Osteocyte (in vitro differentiated cells): ENCODE measurements around the gene MPP1. TPM values are rescaled to one million over a fixed set of nuclear protein-coding genes. Genes with fewer than 3 reads are reported as not detected.
A peak's percentile ranks its signal among the peaks of the same experiment; 100 is the strongest.

ENCODE experiments used
- DNase-seq: peaks from one replicate; pipeline ENCODE4 v3.0.0; 2021; ENCODE audit warnings: mixed read lengths; ENCODE audit not compliant: unreplicated experiment; ENCODE audit errors: extremely low spot score
- H3K27ac Mint-ChIP-seq: one replicate; pipeline ENCODE4 v1.8.0; 2021; ENCODE audit warnings: mild to moderate bottlenecking, mixed read lengths; ENCODE audit not compliant: unreplicated experiment
- H3K27me3 Mint-ChIP-seq: one replicate; pipeline ENCODE4 v1.8.0; 2021; ENCODE audit warnings: mixed read lengths; ENCODE audit not compliant: unreplicated experiment
- H3K36me3 Mint-ChIP-seq: one replicate; pipeline ENCODE4 v1.8.0; 2021; ENCODE audit warnings: mixed read lengths; ENCODE audit not compliant: unreplicated experiment
- H3K4me1 Mint-ChIP-seq: one replicate; pipeline ENCODE4 v1.8.0; 2021; ENCODE audit warnings: mixed read lengths; ENCODE audit not compliant: unreplicated experiment
- H3K4me3 Mint-ChIP-seq: one replicate; pipeline ENCODE4 v1.8.0; 2021; ENCODE audit warnings: mild to moderate bottlenecking, moderate library complexity, mixed read lengths; ENCODE audit not compliant: unreplicated experiment
- H3K9me3 Mint-ChIP-seq: one replicate; pipeline ENCODE4 v1.8.0; 2021; ENCODE audit warnings: mixed read lengths; ENCODE audit not compliant: unreplicated experiment
- CTCF ChIP-seq: fragments of 200-600 bp; sonication (generic); IDR thresholded peaks from 2 replicates; pipeline ENCODE4 v1.5.0; 2021; ENCODE audit warnings: antibody characterized with exemption, mild to moderate bottlenecking, moderate library complexity
- long read RNA-seq: library from polyadenylated mRNA; unstranded; transcript quantifications from one replicate; pipeline ENCODE4 v2.0.0, GENCODE V29; 2021
- total RNA-seq: library from RNA; stranded (reverse); gene quantifications from 2 replicates; pipeline ENCODE4 v1.2.1, GENCODE V29; 2021

Gene MPP1
- total RNA-seq, result 10.6 and 11.2 TPM in 2 replicates
- long read RNA-seq, transcript MPP1-202 (12 exons, 2,042 nt), result major isoform, 70 of 82 reads
- long read RNA-seq, partial matches to known transcripts, result 3 of 82 reads
- long read RNA-seq, other reads (novel, unspliced or antisense), result 6 of 82 reads

GRCh38 chrX:154804957-154805695 lies at the start of gene MPP1:
Gene MPP1, minus strand, starts transcription at chrX:154805485. Its CDS starts 112 bp downstream, at chrX:154805373.
- peak within 1 kb of the TSS; percentile 81 for H3K4me3 Mint-ChIP-seq
- H3K9me3 Mint-ChIP-seq, result peaks cover 21% of the 10 kb centered on the region
- TF ChIP-seq CTCF, result no peak
- H3K27me3 Mint-ChIP-seq, result peaks cover 6% of the 10 kb centered on the region
- peaks cover 15% of the 10 kb centered on the region for H3K4me1 Mint-ChIP-seq
- peak; percentile 87 for DNase-seq
- peak within 1 kb of the TSS; percentile 56 for H3K27ac Mint-ChIP-seq
- no peaks in the 10 kb centered on the region for H3K36me3 Mint-ChIP-seq

- no peak overlapping the region for H3K4me3 Mint-ChIP-seq
- no peaks in the 10 kb centered on the region for H3K4me1 Mint-ChIP-seq
- H3K36me3 Mint-ChIP-seq, result peaks cover 3% of the 10 kb centered on the region
- peaks cover 3% of the 10 kb centered on the region for H3K27me3 Mint-ChIP-seq
- no peak for DNase-seq
- no peak for TF ChIP-seq CTCF
- no peak overlapping the region for H3K27ac Mint-ChIP-seq
- peaks cover 18% of the 10 kb centered on the region for H3K9me3 Mint-ChIP-seq
Observed at GRCh38 chrX:154850957-154851611, 45.8 kb upstream of the MPP1 start.

- Mint-ChIP-seq H3K4me3 (no peak overlapping the region), H3K36me3 (no peaks in the 10 kb centered on the region), H3K27me3 (peaks cover 5% of the 10 kb centered on the region), H3K4me1 (no peaks in the 10 kb centered on the region), H3K27ac (no peak overlapping the region), H3K9me3 (peaks cover 3% of the 10 kb centered on the region)
- peak; percentile 57 for TF ChIP-seq CTCF
- DNase-seq, result no peak
Observed at GRCh38 chrX:154840856-154841255, 35.6 kb upstream of the MPP1 start.

- H3K9me3 Mint-ChIP-seq, result peaks cover 3% of the 10 kb centered on the region
- H3K27me3 Mint-ChIP-seq, result peaks cover 7% of the 10 kb centered on the region
- H3K36me3 Mint-ChIP-seq, result no peaks in the 10 kb centered on the region
- TF ChIP-seq CTCF, result no peak
- H3K4me3 Mint-ChIP-seq, result no peak overlapping the region
- no peak overlapping the region for H3K27ac Mint-ChIP-seq
- H3K4me1 Mint-ChIP-seq, result no peaks in the 10 kb centered on the region
- DNase-seq, result no peak
Observed at GRCh38 chrX:154836163-154836562, 30.9 kb upstream of the MPP1 start.

GRCh38 chrX:154834562-154834961 lies 29.3 kb upstream of the MPP1 start, which contains the start of gene SMIM9:
Gene SMIM9, minus strand, starts transcription at chrX:154834662. Its CDS starts 3,806 bp downstream, at chrX:154830856.
- TF ChIP-seq CTCF, result no peak
- no peak for DNase-seq

More at GRCh38 chrX:154834562-154834961, 29.3 kb upstream of the MPP1 start, which contains the start of gene SMIM9:
- Mint-ChIP-seq H3K27me3 (peaks cover 15% of the 10 kb centered on the region), H3K36me3 (peaks cover 2% of the 10 kb centered on the region), H3K4me3 (no peak within 1 kb of the TSS), H3K4me1 (no peaks in the 10 kb centered on the region), H3K9me3 (peaks cover 6% of the 10 kb centered on the region), H3K27ac (no peak within 1 kb of the TSS)
